Measurements from ENCODE around the gene ZNF446. TPM values are rescaled to one million over a fixed set of nuclear protein-coding genes. Genes with fewer than 3 reads are reported as not detected.

ZNF446 gene
- 16.0 TPM for total RNA-seq

DNA sequence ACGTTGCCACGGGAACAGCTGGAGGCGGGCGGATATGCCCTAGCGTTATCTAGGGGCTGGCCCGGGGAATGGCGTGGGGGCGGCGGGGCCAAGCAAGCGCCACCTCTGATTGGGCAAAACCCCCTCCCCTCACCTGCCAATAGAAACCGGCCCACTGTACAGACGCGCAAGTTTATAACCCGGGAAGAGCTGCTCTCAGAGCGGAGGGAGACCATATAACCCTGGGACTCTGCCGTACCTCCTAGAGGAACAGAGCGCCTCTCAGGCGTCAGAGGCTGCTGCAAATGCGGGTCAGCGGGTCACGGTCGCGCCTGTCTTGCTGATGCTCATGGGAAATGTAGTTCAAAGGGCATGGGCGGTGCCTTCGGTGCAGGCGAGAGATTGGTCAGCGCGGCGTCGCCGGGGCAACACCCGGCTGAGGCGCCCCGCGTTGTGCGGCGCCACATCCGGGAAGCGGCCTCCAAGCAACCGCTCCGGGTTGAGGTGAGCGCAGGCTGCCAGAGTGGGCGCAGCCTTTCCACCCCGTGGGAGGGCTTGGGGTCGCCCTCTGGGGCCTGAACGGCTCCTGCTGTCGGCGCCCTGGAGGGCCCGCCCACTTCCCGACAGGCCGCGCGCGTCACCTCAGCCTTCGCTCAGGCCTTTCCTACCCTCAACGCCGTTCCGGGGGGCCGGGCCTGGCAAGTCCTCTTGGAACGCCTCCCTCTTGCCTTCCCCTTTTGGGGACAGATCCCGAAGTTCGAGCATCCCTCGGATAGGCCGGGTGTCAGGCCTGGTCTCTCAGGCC lies at the start of gene ZNF446:
Gene ZNF446 (plus strand): TSS at position 639 of the 784 bp plus-strand sequence. CDS start 867 bp downstream, outside the sequence.

DNA sequence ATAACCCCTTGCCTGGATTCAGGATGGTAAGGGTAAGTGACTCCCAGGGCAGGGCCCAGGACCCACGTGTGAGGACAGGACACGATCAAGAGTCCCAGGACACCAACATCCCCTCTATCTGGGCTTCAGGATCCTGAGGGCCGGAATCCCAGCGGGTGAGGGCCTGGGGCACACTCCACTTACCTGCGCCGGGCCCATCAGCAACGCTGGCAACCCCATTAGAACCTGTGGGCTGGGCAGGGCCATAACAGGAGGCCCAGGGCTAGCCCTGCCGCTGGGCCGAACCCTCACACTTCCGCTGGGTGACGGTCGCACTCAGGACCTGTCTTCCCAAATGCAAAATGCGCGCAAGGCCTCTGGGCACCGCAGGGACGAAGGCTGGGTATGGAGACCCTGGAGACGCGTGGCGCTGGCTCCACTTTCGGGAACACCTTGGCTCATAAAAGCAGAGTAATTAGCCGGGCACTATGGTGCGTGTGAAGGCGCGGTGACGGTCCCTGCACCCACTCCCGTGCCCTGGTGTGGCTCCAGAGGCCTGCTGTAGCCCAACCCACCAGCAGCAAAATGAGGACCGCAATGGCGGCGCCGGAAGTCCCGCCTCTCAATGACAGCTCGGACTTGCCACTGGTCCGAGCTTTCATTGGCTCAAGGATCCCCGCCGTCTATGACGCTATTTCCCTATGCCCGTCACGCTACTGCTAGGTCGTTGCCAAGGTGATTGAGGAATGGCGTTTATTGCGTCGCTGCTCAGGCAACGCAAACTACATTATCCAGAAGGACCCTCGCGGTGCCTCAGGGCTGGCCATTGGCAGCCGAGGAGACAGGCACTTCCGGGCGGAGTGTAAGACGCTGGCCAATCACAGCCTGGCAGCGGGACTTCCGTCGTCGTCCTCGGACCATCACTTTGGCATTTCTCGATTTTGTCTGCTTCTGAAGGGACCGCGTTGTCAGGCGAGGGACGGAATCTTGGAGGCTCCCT lies 36.3 kb upstream of the ZNF446 start, which contains the start of gene ZNF132:
Gene ZNF132 (minus strand): TSS at position 578 of the 979 bp plus-strand sequence. CDS start 332 bp downstream, at position 246.

DNA sequence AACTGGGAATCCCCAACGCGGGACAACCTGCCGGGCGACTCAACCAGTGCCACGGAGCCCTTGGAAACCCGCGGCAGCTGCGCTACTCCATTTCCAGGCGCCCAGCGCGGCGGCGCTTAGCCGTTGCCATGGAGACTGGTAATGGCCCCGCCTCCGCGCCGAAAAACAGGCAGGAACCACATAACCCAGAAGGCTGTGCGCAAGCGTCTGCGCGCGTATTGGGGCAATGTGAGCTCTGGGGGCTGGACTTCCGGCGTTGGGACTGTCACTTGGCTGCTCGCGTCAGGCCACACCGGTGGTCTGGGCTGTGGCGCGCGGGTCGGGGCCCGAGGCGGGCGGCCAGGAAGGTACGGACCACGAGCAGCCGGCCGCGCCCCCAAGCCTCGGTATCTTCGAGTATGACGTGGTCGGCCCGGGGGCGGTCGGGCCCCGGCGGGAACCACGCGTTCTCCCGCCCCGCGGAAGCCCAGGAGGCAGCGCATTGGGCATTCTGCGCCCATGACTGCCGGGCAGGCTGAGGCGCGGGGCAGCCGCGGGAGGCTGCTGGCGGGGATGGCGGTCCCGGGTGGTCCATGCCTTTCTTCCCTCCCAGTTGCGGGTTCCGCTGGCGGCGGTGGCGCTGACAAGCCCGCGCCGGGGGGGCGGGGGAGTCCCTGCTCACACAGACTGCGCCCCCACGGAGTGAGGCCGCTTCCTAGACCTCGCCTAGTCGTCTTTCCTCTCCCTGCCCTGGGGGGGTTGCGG lies 24.6 kb upstream of the ZNF446 start, which contains the start of gene ZNF324B:
Gene ZNF324B (plus strand): TSS at position 265 of the 744 bp plus-strand sequence. CDS start 2,080 bp downstream, outside the sequence.

DNA sequence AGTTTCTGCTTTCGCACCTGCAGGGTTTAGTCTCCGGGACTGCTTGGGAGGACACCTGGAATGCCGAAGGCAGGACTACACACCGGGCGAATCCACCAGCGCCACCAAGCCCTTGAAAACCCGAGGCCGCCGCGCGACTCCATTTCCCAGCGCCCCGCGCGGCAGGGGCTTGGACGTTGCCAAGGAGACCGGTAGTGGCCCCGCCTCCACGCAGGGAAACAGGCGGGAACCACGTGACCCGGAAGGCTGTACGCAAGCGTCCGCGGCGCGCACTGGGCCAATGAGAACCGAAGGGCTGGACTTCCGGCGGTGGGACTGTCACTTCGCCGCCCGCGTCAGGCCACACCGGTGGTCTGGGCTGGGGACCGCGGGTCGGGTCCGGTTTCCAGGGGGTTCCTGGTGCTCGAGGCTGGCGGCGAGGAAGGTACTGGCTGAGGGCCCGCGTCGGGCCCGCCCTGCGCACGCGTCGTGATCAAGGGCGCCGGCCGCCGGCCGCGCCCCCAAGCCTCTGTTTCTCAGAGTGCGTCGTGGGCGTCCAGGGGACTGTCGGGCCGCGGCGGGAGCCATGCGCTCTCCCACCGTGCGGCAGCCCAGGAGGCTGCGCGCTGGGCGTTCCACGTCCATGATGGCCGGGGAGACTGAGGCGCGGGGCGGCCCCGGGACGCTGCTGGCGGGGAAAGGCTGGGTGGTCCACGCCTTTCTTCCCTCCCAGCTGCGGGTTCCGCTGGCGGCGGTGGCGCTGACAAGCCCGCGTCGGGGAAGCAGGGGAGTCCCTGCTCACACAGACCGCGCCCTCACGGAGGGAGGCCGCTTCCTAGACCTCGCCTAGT lies 9.2 kb upstream of the ZNF446 start, which contains the start of gene ZNF324:
Gene ZNF324 (plus strand): TSS at position 321 of the 830 bp plus-strand sequence. CDS start 2,106 bp downstream, outside the sequence.

DNA sequence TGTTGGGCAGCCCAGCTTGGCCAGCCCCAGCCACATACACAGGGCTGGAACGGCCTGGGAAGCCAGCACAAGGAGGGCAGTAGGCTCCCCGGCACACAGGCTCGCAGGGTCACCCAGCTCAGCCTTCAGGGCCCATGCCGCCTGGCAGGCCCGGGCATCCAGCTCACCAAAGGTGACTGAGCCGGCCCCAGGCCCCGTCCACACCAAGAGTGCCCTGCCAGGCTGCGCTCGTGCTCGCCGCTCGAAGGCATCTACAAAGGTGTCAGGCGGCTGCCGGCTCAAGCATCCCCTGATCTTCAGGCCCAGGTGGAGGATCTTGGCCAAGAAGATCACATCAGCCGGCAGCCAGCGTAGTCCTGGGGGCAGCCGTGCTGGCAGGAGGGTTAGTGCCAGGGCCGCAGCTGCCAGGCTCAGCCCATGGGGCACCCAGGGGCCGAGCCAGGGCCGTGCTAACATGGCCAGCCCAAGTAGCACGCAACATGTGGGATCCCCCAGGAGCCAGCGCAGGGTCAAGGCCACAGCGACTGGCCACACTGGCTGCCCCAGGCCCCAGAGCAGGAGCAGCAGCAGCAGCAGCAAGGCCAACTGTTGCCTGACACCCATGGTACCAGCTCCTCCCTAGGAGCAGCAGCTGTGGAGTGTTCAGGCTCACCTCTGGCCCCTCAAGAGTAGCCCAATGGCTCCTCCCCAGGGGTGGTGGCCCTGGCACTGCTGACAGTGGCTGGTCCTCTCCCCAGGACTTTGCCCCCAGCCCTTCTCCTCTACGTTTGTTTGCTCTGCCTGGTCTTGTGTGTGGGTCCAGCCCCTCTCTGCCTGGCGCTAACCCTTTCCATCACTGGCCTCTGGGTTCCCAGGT lies 35.4 kb downstream of the ZNF446 start, which contains the start of gene SLC27A5:
Gene SLC27A5 (minus strand): TSS at position 640 of the 856 bp plus-strand sequence. CDS start 37 bp downstream, at position 603.

DNA sequence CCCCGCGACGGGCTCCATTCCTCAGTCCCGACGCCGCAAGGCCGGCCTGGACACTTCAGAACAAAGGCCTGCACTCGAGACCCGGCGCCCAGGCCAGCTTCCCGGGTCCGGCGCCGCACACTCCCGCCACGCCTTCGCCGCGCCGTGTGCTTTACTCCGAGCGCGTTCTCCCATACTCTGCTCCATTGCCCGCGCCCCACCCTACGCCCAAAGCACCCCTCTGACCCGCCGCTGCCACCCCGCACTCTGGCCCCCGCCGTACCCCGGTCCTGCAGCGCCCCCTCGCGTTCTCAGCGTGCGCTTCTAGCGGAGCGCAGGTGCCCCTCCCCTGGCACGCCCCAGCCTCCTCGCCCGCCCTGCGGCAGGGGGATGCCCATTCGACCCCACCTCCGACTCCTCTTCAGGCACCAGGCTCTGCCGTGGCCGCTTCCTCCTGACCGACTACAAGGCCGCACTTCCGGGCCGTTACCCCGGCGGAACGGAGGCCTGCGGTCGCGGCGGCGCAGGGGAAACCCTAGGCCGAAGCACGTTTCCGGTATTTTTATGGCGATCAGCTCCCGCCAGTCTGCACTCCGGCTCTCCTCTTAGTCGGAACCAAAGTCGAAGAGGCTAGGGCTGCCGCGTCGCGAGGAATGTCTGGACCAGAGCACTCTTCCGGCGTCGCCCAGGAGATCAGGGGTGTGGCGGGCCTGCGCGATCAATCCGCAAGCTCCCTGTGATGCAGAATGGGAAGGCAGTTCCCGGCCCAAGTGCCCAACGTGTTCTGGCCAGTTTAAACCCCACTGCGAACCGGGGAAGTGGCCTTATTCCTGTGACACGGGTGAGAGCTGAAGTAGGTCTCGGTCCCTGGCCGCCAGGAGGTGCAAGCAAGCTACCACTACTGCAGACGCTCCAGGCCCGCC lies 43.5 kb downstream of the ZNF446 start, which contains the start of gene ZBTB45:
Gene ZBTB45 (minus strand): TSS at position 456 of the 902 bp plus-strand sequence. CDS start 2,137 bp downstream, outside the sequence.

Small RNA genes lying within 50 kb of the gene (small RNA-seq; reads per million reads assigned to genes)
- gene RN7SL693P (ENCODE audit: low replicate concordance): not detected
- not detected for gene RNU6-1337P (ENCODE audit: low replicate concordance)

Other genes starting within 250 kb of the ZNF446 start
- gene ZNF544, start 247.4 kb upstream of the ZNF446 start, total RNA-seq: 72.0 TPM
- 27.5 TPM for gene ZNF8, start 197.4 kb upstream of the ZNF446 start, total RNA-seq
- 49.8 TPM for gene ERVK3-1, start 171.0 kb upstream of the ZNF446 start, total RNA-seq
- 4.4 TPM for gene ZSCAN22, start 149.4 kb upstream of the ZNF446 start, total RNA-seq
- gene A1BG, start 122.9 kb upstream of the ZNF446 start, total RNA-seq: 4.1 TPM
- gene ZNF497, start 113.6 kb upstream of the ZNF446 start, total RNA-seq: 8.1 TPM
- gene ZNF837, start 95.3 kb upstream of the ZNF446 start, total RNA-seq: 1.6 TPM
- 1,498 TPM for gene RPS5, start 89.1 kb upstream of the ZNF446 start, total RNA-seq
- not detected for gene RNF225, start 80.7 kb upstream of the ZNF446 start, total RNA-seq
- 27.9 TPM for gene ZNF584, start 67.7 kb upstream of the ZNF446 start, total RNA-seq
- 21.0 TPM for gene ZNF132, start 36.2 kb upstream of the ZNF446 start, total RNA-seq
- gene ZNF324B, start 24.7 kb upstream of the ZNF446 start, total RNA-seq: 21.9 TPM
- gene ZNF324, start 9.3 kb upstream of the ZNF446 start, total RNA-seq: 34.1 TPM
- gene SLC27A5, start 35.6 kb downstream of the ZNF446 start, total RNA-seq: 7.5 TPM
- gene ZBTB45, start 43.5 kb downstream of the ZNF446 start, total RNA-seq: 10.3 TPM
- 345 TPM for gene TRIM28, start 67.7 kb downstream of the ZNF446 start, total RNA-seq
- gene CHMP2A, start 78.8 kb downstream of the ZNF446 start, total RNA-seq: 72.0 TPM
- gene UBE2M, start 82.3 kb downstream of the ZNF446 start, total RNA-seq: 38.8 TPM
- gene MZF1, start 97.0 kb downstream of the ZNF446 start, total RNA-seq: 26.3 TPM